ENCODE data around the gene FKBP2. TPM values are rescaled to one million over a fixed set of nuclear protein-coding genes. Genes with fewer than 3 reads are reported as not detected.

The FKBP2 gene
- total and polyA plus RNA-seq, 2 of the 4 experiments (the other 2 are of a cell fraction), result 36.2 to 76.4 TPM

GRCh38 chr11:64218628-64219353 is 22.1 kb upstream of the FKBP2 start:
- BruUV-seq (replicated peaks), result no TSS peak
- ATAC-seq (ENCODE audit: low read depth), result no peak

More at GRCh38 chr11:64218628-64219353, 22.1 kb upstream of the FKBP2 start:
- Histone ChIP-seq H3K4me1 (ENCODE audit: control insufficient read depth, insufficient read depth, low read length) (no peaks in the 10 kb centered on the region), H2AK9ac (replicated peaks; ENCODE audit: low read depth, low read length, poor library complexity) (peak overlapping the region; percentile 78), H3K9ac (ENCODE audit: low read depth, low read length) (no peak overlapping the region), H3K36me3 (ENCODE audit: control insufficient read depth, insufficient read depth, low read length) (peaks cover under 1% of the 10 kb centered on the region), H2BK120ac (ENCODE audit: low read depth, low read length) (no peak overlapping the region), H3K18ac (ENCODE audit: low read depth, low read length) (no peak overlapping the region), H3K9me1 (ENCODE audit: insufficient read depth, low read length) (0 out of 2 replicates have a peak, but pooled peaks cover 5% of the 10 kb centered on the region), H3K4me3 (ENCODE audit: insufficient read depth, low read depth, low read length) (no peak overlapping the region), H3K4ac (ENCODE audit: low read depth, low read length) (no peak overlapping the region), H3K4me2 (ENCODE audit: low read depth, low read length) (no peak overlapping the region), H4K91ac (ENCODE audit: insufficient read depth, low read depth, low read length) (no peak overlapping the region), H3K79me1 (ENCODE audit: low read depth in 1 of 2, low read length in 2 of 2) (0 out of 4 replicates have a peak, but pooled peaks cover 0 to 5% of the 10 kb centered on the region in 2 experiments), H2AK5ac (ENCODE audit: low read depth, low read length) (no peak overlapping the region), H2BK15ac (ENCODE audit: low read depth, low read length) (no peak overlapping the region), H4K5ac (ENCODE audit: low read depth, low read length) (no peak overlapping the region), H3K27me3 (ENCODE audit: control insufficient read depth, insufficient read depth, low read length) (no peaks in the 10 kb centered on the region), H3K27ac (ENCODE audit: insufficient read depth, low read length) (no peak overlapping the region), H2BK20ac (ENCODE audit: low read depth, low read length) (no peak overlapping the region), H2BK5ac (ENCODE audit: low read depth, low read length, poor library complexity, severe bottlenecking) (no peak overlapping the region), H3K9me3 (ENCODE audit: control insufficient read depth, insufficient read depth, low read length) (no peaks in the 10 kb centered on the region), H2AFZ (replicated peaks; ENCODE audit: low read length, poor library complexity) (no peak overlapping the region), H4K20me1 (ENCODE audit: insufficient read depth, low read length) (no peaks in the 10 kb centered on the region), H3K14ac (replicated peaks; ENCODE audit: low read depth, low read length) (no peak overlapping the region), H4K8ac (ENCODE audit: low read depth in 2 of 2, low read length in 2 of 2) (no peak overlapping the region), H3K56ac (ENCODE audit: extremely low read depth, insufficient read depth, low read length) (no peak overlapping the region), H3K23ac (ENCODE audit: low read depth, low read length) (no peak overlapping the region)
- no peak for TF ChIP-seq CEBPB (IDR thresholded peaks at IDR 0.05; ENCODE audit: low read depth, low read length)
- no peak for TF ChIP-seq RAD21 (IDR thresholded peaks at IDR 0.05; ENCODE audit: low read length)
- intact Hi-C loops (cut with micrococcal nuclease), result no loop called here
- 64% methylated on average over 5 of the region's 11 CpGs; no CpG with 5 or more reads in 1 of the 2 experiments for WGBS, 2 experiments (ENCODE audit: extremely low coverage in 2 of 2, insufficient read length in 1 of 2)
- DNase-seq, result no peak
- in situ Hi-C loops (cut with MboI; ENCODE audit: low sequenced_read_pairs), result no loop called here
- CTCF ChIA-PET, result no interaction called here
- dilution Hi-C loops (cut with HindIII; ENCODE audit: low sequenced_read_pairs, unreplicated experiment), result no loop called here
- POLR2A ChIA-PET (ENCODE audit: unreplicated experiment), result no interaction called here
